ENCODE data around the gene MAP3K5. TPM values are rescaled to one million over a fixed set of nuclear protein-coding genes. Genes with fewer than 3 reads are reported as not detected.

Gene MAP3K5
- total and polyA plus RNA-seq, 2 donors (not counting 3 experiments of a cell fraction or from before 2014, with no cell fraction given) = 1.5 to 7.0 TPM

DNA sequence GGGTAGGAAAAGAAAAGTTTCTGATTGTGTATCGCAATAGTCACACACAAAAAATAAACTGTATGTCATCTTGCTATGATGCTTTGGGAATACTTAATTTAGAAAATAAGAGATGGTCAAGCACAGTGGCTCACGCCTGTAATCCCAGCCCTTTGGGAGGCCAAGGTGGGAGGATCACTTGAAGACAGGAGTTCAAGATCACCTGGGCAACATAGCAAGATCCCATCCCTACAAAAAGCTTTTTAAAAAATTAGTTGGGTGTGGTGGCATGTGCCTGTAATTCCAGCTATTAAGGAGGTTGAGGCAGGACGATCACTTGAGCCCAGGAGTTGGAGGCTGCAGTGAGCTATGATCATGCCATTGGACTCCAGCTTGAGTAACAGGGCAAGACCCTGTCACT lies 269.6 kb downstream of the MAP3K5 start:
- DNase-seq (ENCODE audit: low read depth, low spot score) (no peak), FAIRE-seq (no peak)
- Histone ChIP-seq H2AFZ (ENCODE audit: low read depth, low read length) (no peak overlapping the region), H3K79me2 (ENCODE audit: control insufficient read depth, insufficient read depth, low read length) (no peaks in the 10 kb centered on the region), H3K36me3 (ENCODE audit: control insufficient read depth in 2 of 2, extremely low read depth in 1 of 2, insufficient read depth in 2 of 2, low read length in 2 of 2) (no peaks in the 10 kb centered on the region), H3K4me2 (ENCODE audit: insufficient read depth, low read length) (no peak overlapping the region), H3K4me3 (replicated peaks in 1 of 3; ENCODE audit: insufficient read depth in 1 of 3, low read depth in 1 of 3, low read length in 3 of 3) (no peak overlapping the region), H3K9ac (replicated peaks; ENCODE audit: extremely low read depth, insufficient read depth, low read length) (no peak overlapping the region), H3K27me3 (ENCODE audit: control insufficient read depth in 2 of 2, insufficient read depth in 2 of 2, low read length in 2 of 2) (peaks cover 11 to 12% of the 10 kb centered on the region in 2 experiments), H3K27ac (ENCODE audit: insufficient read depth, low read depth, low read length) (no peak overlapping the region), H3K9me1 (replicated peaks; ENCODE audit: control insufficient read depth, extremely low read depth, insufficient read depth, low read length) (no peaks in the 10 kb centered on the region), H3K9me3 (replicated peaks; ENCODE audit: control insufficient read depth, insufficient read depth, low read length) (no peaks in the 10 kb centered on the region), H4K20me1 (replicated peaks; ENCODE audit: control insufficient read depth, extremely low read depth, insufficient read depth, low read length) (no peaks in the 10 kb centered on the region), H3K4me1 (ENCODE audit: control insufficient read depth, extremely low read depth, insufficient read depth, low read length) (no peaks in the 10 kb centered on the region)
- ChIA-PET CTCF (no interaction called here), POLR2A (no interaction called here)
- intact Hi-C loops (cut with micrococcal nuclease) = no loop called here
- dilution Hi-C loops (cut with MboI; ENCODE audit: extremely low pct_ligation_motif_present, low sequenced_read_pairs) = no loop called here
- TF ChIP-seq FOS (IDR thresholded peaks at IDR 0.05; ENCODE audit: borderline replicate concordance, insufficient read depth, low read length) (no peak), GATA2 (IDR thresholded peaks at IDR 0.05; ENCODE audit: insufficient read depth, insufficient read length, low read depth, low read length) (no peak), EZH2 (IDR thresholded peaks at IDR 0.05; ENCODE audit: borderline replicate concordance, low read depth, low read length, severe bottlenecking) (no peak), JUN (IDR thresholded peaks at IDR 0.05; ENCODE audit: borderline replicate concordance, insufficient read depth, insufficient read length, low read depth) (no peak), POLR2AphosphoS5 (IDR thresholded peaks at IDR 0.05; ENCODE audit: insufficient read depth, low read depth, low read length) (no peak), POLR2A (IDR thresholded peaks at IDR 0.05; ENCODE audit: low read depth, low read length) (no peak), MYC (IDR thresholded peaks at IDR 0.05; ENCODE audit: low read depth, low read length) (no peak)
- TF ChIP-seq, protein P1, sequence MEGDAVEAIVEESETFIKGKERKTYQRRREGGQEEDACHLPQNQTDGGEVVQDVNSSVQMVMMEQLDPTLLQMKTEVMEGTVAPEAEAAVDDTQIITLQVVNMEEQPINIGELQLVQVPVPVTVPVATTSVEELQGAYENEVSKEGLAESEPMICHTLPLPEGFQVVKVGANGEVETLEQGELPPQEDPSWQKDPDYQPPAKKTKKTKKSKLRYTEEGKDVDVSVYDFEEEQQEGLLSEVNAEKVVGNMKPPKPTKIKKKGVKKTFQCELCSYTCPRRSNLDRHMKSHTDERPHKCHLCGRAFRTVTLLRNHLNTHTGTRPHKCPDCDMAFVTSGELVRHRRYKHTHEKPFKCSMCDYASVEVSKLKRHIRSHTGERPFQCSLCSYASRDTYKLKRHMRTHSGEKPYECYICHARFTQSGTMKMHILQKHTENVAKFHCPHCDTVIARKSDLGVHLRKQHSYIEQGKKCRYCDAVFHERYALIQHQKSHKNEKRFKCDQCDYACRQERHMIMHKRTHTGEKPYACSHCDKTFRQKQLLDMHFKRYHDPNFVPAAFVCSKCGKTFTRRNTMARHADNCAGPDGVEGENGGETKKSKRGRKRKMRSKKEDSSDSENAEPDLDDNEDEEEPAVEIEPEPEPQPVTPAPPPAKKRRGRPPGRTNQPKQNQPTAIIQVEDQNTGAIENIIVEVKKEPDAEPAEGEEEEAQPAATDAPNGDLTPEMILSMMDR (IDR thresholded peaks at IDR 0.05; ENCODE audit: extremely low read depth in 1 of 2, insufficient read depth in 1 of 2, low read depth in 1 of 2, low read length in 2 of 2) = no peak
- TF ChIP-seq, protein P2, sequence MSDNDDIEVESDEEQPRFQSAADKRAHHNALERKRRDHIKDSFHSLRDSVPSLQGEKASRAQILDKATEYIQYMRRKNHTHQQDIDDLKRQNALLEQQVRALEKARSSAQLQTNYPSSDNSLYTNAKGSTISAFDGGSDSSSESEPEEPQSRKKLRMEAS (IDR thresholded peaks at IDR 0.05; ENCODE audit: insufficient read depth, insufficient read length) = no peak
- BruUV-seq (replicated peaks) = no TSS peak

Measured in endothelial cell of umbilical vein (primary cell).